Measurements from ENCODE around the gene BCOR.

The BCOR gene

DNA sequence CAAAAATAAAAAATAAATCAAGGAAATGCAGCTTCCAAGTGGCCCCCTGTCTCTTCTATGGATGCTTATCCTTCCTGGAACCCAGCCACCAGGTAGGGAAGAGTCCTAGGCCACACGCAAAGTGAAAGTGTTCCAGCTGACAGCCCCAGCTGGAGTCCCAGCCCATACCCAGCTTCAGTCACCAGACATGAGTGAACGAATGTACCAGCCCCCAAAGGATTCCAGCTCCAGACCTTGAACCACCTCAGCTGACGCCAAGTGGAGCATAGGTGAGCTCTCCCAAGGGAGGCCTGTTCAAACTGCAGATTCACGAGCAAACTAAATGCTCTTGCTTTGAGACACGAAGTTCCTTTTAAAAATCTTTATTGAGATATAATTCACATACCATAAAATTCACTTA, 62.0 kb downstream of the BCOR start:
- Mint-ChIP-seq H3K36me3 (ENCODE audit: low read depth) (no peaks in the 10 kb centered on the region), H3K9me3 (peaks cover 3% of the 10 kb centered on the region), H3K27me3 (ENCODE audit: low read depth) (peaks cover 3% of the 10 kb centered on the region), H3K4me3 (no peak overlapping the region), H3K4me1 (no peaks in the 10 kb centered on the region), H3K27ac (no peak overlapping the region)
- TF ChIP-seq, protein P1, sequence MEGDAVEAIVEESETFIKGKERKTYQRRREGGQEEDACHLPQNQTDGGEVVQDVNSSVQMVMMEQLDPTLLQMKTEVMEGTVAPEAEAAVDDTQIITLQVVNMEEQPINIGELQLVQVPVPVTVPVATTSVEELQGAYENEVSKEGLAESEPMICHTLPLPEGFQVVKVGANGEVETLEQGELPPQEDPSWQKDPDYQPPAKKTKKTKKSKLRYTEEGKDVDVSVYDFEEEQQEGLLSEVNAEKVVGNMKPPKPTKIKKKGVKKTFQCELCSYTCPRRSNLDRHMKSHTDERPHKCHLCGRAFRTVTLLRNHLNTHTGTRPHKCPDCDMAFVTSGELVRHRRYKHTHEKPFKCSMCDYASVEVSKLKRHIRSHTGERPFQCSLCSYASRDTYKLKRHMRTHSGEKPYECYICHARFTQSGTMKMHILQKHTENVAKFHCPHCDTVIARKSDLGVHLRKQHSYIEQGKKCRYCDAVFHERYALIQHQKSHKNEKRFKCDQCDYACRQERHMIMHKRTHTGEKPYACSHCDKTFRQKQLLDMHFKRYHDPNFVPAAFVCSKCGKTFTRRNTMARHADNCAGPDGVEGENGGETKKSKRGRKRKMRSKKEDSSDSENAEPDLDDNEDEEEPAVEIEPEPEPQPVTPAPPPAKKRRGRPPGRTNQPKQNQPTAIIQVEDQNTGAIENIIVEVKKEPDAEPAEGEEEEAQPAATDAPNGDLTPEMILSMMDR (IDR thresholded peaks at IDR 0.05; ENCODE audit: unreplicated experiment in 3 of 3): no peak

DNA sequence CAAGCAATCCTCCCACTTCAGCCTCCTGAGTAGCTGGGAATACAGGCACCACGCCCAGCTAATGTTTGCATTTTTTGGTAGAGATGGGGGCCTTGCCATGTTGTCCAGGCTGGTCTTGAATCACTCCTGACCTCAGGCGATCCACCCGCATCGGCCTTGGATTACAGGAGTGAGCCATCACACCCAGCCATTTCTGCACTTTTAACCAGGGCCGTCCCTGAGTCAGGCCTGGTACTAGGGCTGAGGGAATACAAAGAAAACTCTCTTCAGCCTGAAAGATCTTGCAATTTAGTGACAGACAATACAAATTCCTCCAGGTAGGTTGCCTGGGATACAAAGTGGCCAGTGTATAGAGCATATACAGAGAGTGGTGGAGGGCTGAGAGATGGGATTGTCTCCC, 65.8 kb downstream of the BCOR start:
- peaks cover 3% of the 10 kb centered on the region for H3K27me3 Mint-ChIP-seq (ENCODE audit: low read depth)
- H3K4me3 Mint-ChIP-seq: no peak overlapping the region
- TF ChIP-seq, protein P1 (IDR thresholded peaks at IDR 0.05; ENCODE audit: unreplicated experiment in 3 of 3): no peak

DNA sequence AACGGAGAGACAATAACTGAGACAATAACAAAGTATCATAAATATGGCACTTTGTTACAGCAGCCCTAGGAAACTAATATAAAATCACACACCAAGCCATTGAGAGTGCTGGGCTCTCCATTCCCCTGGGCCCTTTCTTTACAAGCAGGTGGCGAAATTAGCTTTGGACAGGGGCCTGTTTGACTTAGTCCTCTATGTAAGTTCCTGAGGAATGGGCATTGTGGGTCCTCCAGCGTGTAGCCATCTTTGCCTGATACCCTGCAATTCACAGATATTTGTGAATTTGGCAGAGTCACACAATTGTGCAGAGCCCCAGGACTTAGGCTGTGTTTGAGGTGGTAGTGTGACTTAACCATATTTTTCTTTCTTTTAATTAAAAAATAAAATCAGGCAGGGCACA, 67.6 kb downstream of the BCOR start:
- H3K36me3 Mint-ChIP-seq (ENCODE audit: low read depth): no peaks in the 10 kb centered on the region
- TF ChIP-seq, protein P1 (IDR thresholded peaks at IDR 0.05; ENCODE audit: unreplicated experiment in 3 of 3): no peak
- no peaks in the 10 kb centered on the region for H3K4me1 Mint-ChIP-seq
- H3K4me3 Mint-ChIP-seq: no peak overlapping the region
- H3K27ac Mint-ChIP-seq: no peak overlapping the region
- H3K27me3 Mint-ChIP-seq (ENCODE audit: low read depth): peaks cover 3% of the 10 kb centered on the region
- H3K9me3 Mint-ChIP-seq: peaks cover 8% of the 10 kb centered on the region

More for the DNA sequence above, 65.8 kb downstream of the BCOR start:
- H3K27ac Mint-ChIP-seq: no peak overlapping the region
- H3K9me3 Mint-ChIP-seq: peaks cover 8% of the 10 kb centered on the region
- no peaks in the 10 kb centered on the region for H3K4me1 Mint-ChIP-seq
- H3K36me3 Mint-ChIP-seq (ENCODE audit: low read depth): no peaks in the 10 kb centered on the region

DNA sequence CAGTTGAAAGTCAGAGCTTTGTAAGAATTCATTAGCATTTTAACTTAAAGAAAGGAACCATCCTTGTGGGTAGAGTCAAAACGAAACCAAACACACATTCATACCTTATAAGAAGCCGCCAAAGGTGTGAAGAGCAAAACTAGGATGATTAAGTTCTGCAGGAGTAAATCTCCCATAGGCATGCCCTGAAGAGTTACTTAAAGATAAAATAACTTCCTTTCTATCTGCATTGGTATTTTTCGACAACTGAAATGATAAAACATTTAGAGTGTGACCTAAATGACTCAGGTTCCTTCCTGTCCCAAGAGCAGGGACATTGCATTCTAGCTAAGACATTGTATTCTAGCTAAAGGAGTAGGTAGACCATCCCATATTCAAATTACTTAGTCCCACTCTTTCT, 75.3 kb downstream of the BCOR start:
- no peaks in the 10 kb centered on the region for H3K36me3 Mint-ChIP-seq (ENCODE audit: low read depth)
- no peak overlapping the region for H3K4me3 Mint-ChIP-seq
- no peaks in the 10 kb centered on the region for H3K4me1 Mint-ChIP-seq
- H3K27ac Mint-ChIP-seq: no peak overlapping the region
- H3K9me3 Mint-ChIP-seq: peaks cover 8% of the 10 kb centered on the region
- TF ChIP-seq, protein P1 (IDR thresholded peaks at IDR 0.05; ENCODE audit: unreplicated experiment in 3 of 3): no peak
- no peaks in the 10 kb centered on the region for H3K27me3 Mint-ChIP-seq (ENCODE audit: low read depth)

DNA sequence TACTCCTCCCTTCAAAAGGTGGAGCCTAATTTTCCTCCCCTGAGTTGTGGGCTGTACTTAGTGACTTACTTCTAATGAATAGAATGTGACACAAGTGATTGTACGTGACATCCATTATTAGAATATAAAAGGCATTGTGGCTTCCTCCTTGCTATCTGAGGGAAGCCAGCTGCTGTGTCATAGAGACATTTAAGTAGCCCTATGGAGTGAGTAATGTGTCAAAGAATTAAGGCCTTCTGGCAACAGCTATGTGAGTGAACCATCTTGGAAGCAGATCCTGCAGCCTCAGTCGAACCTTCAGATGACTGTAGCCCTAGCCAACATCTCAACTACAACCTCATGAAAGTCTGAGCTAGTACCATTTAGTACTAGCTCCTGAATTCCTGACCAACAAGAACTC, 76.1 kb downstream of the BCOR start:
- Mint-ChIP-seq H3K4me3 (no peak overlapping the region), H3K36me3 (ENCODE audit: low read depth) (no peaks in the 10 kb centered on the region), H3K9me3 (peaks cover 8% of the 10 kb centered on the region)

DNA sequence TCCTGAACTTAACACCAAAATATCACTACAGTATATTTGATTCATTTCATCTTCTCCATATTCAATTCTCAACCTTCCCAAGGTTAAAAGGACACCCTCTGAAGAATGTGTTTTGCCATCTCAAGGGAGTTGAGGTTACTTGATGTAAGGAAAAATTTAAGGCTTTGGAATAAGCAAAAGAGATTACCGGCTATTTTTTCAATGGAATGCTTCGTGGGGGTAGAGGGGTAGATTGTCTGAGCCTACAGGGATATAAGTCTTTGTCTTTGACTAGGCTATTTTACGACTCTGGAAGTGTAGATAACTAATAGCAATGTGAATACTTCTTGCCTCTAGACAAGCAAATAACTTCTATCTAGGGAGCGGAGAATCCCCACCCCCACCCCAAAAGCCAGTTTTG, 78.2 kb downstream of the BCOR start:
- Mint-ChIP-seq H3K27me3 (ENCODE audit: low read depth) (no peaks in the 10 kb centered on the region), H3K9me3 (peaks cover 11% of the 10 kb centered on the region), H3K27ac (peak overlapping the region in 1 of 3 experiments; percentile 50), H3K4me1 (peaks cover 5% of the 10 kb centered on the region), H3K36me3 (ENCODE audit: low read depth) (no peaks in the 10 kb centered on the region), H3K4me3 (no peak overlapping the region)
- TF ChIP-seq, protein P1 (IDR thresholded peaks at IDR 0.05; ENCODE audit: unreplicated experiment in 3 of 3): no peak

More for the DNA sequence above, 76.1 kb downstream of the BCOR start:
- TF ChIP-seq, protein P1 (IDR thresholded peaks at IDR 0.05; ENCODE audit: unreplicated experiment in 3 of 3): no peak
- H3K27ac Mint-ChIP-seq: no peak overlapping the region
- no peaks in the 10 kb centered on the region for H3K27me3 Mint-ChIP-seq (ENCODE audit: low read depth)
- H3K4me1 Mint-ChIP-seq: no peaks in the 10 kb centered on the region

All from nephron (organoid).